ENCODE data around the gene TEF.
A peak's percentile ranks its signal among the peaks of the same experiment; 100 is the strongest.
"Not testable (repeated sequence)": the region's sequence is repeated elsewhere in the genome, so short reads cannot be mapped to it uniquely, and the experiment has no call there.

The TEF gene

GRCh38 chr22:41382098-41382578 is 396 bp downstream of the TEF start:
- peak; percentile 20 to 38 for DNase-seq (ENCODE audit: low read depth in 2 of 2)

DNA sequence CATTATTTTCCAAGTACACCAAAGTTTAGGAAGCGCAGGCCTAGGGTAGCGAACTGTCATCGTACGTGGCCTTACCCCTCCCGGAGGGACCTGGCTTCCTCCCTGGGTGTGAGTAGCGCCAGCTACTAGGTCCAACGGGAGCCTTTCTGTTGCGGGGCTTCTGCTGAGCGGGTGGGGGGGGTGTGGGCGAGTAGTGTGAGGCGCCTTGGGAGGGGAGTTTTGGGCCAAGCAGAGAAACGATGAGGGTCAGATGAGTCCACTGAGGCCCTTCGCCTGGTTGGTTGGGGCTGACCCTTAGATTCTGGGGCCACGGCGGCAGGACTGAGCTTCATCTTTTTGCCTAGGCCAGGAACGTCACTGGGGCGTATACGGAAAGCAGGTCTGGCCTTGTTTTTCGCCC is 868 bp downstream of the TEF start:
- no peak for DNase-seq (ENCODE audit: low read depth in 2 of 2)

DNA sequence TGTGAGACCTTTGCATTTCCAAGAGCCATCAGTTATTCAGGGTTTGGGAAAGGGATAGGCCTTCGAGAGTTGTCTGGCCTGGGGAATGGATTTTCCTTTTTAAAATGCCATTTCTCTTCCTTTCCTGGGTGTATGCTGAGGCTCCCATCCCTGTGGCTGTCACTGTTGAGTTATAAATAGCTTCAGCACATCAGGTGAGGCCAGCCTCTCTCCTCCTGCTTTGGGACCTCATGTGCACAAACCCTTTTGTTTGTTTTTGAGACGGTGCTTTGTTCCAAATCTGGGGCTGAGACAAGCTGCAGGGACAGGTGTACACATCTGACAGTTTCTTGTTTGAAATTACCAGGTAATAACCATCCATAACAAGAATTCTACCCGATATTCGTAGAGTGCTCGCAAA is 1.3 kb downstream of the TEF start:
- no peak for DNase-seq (ENCODE audit: low read depth in 2 of 2)

GRCh38 chr22:41384128-41384527 is 2.4 kb downstream of the TEF start:
- DNase-seq (ENCODE audit: low read depth in 2 of 2), result no peak

GRCh38 chr22:41387341-41387740 is 5.6 kb downstream of the TEF start:
- DNase-seq (ENCODE audit: low read depth in 2 of 2), result no peak

- no peak for DNase-seq (ENCODE audit: low read depth in 2 of 2)
These were observed 12.2 kb downstream of the TEF start for GRCh38 chr22:41394012-41394356.

GRCh38 chr22:41395531-41396240 is 13.9 kb downstream of the TEF start:
- no peak for DNase-seq (ENCODE audit: low read depth in 2 of 2)

- DNase-seq (ENCODE audit: low read depth in 2 of 2), result no peak
These were observed 15.5 kb downstream of the TEF start for GRCh38 chr22:41397143-41397811.

- no peak for DNase-seq (ENCODE audit: low read depth in 2 of 2)
These were observed 17.2 kb downstream of the TEF start for GRCh38 chr22:41398921-41399320.

DNA sequence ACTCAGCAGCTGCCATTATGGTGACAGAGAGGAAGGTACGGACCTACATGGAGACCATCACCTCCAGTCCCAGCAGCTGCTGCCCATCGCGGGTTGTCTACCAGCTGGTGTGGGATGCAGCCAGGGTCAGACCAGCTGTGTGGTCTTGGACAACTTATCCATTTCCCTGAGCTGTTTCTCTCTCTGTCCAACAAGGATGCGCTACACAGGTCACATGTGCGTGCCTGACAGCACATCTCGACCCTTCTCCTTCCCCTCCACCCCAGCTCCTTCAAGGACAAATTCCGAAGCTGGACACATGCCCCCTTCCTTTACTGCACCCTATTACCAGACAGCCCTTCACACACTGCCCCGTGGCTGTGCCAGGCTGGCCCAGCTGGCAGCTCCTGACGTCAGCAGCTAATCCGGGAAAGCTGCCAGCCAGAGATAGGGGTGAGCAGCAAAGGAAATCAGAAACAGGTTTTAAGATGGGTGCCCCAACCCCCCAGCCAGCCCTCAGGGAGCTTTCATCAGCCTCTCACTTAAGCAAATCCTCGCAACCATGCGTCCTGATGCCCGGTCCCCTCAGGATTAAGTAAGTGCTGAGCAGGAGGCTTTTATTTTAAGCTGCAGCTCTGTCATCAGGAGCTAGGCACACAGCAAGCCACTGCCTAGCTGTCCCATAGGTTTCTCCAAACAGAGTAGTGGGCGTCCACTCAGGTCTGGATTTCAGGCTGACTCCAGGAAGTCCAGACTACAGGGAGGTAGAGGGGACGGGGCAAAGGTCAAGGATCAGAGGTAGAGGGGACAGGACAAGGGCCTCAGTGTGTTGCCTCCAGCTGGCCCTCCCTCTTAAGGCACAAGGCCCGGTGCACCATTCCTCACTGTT is 20.3 kb downstream of the TEF start:
- DNase-seq (ENCODE audit: low read depth in 2 of 2), result no peak

DNA sequence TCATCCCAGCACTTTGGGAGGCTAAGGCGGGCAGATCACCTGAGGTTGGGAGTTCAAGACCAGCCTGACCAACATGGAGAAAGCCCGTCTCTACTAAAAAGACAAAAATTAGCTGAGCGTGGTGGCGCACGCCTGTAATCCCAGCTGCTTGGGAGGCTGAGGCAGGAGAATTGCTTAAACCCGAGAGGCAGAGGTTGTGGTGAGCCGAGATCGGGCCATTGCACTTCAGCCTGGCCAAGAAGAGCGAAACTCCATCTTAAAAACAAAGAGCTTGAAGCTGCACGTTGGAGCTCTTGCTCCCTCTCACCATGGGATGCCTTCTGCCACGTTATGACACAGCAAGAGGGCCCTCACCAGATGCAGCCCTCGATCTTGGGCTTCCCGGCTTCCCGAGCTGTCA is 21.1 kb downstream of the TEF start:
- not testable (repeated sequence) for DNase-seq (ENCODE audit: low read depth in 2 of 2)

DNA sequence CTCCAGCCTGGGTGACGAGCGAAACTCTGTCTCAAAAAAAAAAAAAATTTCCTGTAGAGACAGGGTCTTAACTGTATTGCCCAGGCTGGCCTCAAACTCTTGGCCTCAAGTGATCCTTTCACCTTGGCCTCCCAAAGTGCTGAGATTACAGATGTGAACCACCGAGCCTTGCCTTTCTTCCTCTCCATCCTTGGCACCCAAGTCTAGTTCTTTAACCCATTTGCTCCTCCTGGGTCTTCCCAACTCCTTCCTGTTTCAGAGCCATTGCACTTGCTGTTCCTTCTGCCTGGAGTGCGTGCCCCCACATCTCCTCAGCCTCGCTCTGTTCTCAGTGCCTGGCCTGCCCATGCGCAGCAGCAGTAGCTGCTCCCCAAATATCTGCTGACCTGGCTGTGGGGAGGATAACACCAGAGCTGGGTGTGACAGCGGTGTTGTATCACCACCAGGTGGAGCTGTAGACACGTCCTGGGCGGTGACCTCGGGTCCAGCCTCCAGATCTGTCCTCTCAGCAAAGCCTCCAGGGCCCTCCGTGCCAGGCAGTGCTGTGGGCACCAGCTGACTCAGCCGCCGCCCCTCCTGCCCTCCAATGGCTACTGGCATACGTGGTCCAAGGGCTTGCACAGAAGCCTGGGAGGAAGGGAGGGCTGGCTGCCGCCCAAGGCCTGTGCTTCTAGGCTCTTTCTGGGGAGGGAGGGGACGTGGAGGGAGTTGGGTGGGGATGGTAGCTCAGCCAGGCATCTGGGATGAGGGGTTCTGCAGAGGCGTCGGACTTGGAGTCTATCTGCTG is 22.0 kb downstream of the TEF start:
- peak; percentile 52 to 63 for DNase-seq (ENCODE audit: low read depth in 2 of 2)

- no peak for DNase-seq (ENCODE audit: low read depth in 2 of 2)
These were observed 23.8 kb downstream of the TEF start for GRCh38 chr22:41405588-41405987.

DNA sequence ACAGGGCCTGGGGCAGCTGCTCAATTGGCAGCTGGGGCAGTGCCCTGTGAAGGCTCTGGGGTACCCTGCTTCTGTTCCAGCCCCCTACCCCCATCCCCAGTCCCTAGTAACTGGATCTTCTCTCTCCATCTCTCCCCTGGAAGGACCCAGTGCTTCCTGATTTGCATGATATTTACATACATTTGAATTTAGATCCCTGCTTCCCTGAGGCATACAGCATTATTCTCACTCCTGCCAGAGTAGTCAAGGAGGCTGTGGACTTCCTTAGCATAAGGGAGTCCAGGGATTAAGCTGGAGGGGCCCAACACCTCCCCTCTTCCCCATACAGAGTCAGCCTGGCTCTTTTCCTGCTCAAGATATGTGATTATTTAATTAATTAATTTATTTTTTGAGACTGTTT is 24.7 kb downstream of the TEF start:
- no peak for DNase-seq (ENCODE audit: low read depth in 2 of 2)

DNA sequence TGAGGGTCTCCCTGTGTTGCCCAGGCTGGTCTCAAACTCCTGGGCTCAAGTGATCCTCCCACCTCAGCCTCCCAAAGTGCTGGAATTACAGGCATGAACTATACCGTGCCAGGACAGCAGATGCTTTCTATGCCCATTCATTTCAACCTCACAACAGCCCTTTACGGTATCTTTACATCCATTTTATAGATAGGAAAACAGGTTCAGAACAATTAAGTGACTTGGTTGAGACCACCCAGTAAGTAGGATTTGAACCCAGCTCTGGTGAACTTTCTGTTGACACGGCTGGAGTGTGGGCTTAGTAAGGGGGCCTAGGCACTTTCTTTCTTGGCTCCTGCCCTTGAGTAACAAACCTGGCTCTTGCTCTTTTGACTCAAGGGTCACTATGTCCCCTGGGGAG is 25.7 kb downstream of the TEF start:
- DNase-seq (ENCODE audit: low read depth in 2 of 2), result no peak

DNA sequence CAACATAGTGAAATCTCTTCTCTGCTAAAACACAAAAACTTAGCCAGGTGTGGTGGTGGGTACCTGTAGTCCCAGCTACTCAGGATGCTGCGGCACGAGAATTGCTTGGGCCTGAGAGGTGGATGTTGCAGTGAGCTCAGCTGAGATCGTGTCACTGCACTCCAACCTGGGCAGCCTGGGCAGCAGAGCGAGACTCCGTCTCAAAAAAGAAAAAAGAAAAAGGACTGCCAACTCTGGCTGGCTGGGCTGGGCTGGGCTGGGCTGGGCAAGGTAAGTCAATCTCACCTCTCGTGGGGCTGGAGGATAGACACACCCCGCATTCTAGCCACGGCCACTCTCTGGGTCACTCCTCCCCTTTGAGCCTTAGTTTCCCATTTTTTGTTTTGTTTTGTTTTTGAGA is 26.9 kb downstream of the TEF start:
- DNase-seq (ENCODE audit: low read depth in 2 of 2), result no peak

DNA sequence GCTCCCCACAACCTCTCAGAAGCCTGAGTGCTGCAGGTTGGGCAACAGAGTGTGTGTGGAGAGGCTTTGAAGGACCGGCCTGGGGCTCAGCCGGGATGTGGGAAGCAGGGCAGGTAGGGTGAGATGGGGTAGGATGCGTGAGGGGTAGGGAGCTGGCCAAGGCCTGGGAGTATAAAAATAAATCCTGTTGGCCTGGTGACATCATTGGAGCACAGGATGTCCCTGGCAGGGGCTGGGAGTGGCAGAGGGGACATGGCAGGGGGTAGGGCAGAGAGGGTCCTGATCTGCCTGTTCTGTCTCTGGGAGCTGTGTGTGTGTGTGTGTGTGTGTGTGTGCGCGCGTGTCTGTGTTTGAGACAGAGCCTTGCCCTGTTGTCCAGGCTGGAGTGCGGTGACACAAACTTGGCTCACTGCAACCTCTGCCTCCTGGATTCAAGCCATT is 28.6 kb downstream of the TEF start:
- no peak for DNase-seq (ENCODE audit: low read depth in 2 of 2)

DNA sequence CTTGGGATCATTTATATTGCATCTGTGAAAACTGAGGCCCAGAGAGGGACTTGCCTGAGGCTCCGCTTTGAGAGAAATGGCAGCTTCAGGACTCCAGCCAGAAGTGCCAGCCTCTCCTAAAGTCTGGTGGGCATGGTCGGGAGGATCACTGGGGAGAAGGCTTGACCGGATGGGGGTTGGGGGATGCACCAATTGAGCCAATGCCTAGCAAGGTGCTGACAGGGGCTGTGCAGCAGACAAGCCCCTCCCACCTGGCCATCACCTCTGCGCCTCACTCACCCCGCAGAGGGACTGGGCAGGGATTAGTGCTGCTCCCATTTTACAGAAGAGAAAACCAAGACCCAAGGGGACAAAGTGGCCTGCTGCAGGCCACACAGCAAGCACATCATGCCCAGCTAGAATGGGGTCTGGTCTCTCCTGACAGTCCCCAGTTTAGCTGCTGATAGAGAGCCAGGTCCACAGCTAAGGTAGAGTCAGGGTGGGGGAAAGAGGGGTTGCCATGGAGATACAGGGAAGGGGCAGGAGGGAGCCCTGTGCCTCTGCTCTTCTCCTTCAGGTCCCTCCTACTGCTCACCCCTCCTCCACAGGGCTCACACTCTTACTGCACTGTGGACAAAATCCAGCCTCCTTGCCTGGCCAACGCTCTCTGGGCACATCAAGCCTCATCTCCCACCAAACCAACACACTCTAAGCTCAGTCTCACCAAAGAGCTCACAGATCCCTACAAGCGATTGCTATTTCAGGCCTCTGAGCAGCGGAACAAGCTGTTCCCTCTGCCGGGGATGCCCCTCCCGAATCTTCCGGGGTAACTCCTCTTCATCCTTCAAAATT is 29.5 kb downstream of the TEF start:
- no peak for DNase-seq (ENCODE audit: low read depth in 2 of 2)

GRCh38 chr22:41415554-41415953 is 33.8 kb downstream of the TEF start:
- no peak for DNase-seq (ENCODE audit: low read depth in 2 of 2)

GRCh38 chr22:41417622-41418390 is 36.1 kb downstream of the TEF start:
- DNase-seq (ENCODE audit: low read depth in 2 of 2), result no peak

Measured in stimulated activated CD4-positive, alpha-beta T cell treated with anti-CD3 and anti-CD28 coated beads, Interleukin-1b, Interleukin-23, amount 100 ng/mL, for 1 hour (primary cell).